Neural cell (in vitro differentiated cells): ENCODE results near the gene ZNF784. TPM values are rescaled to one million over a fixed set of nuclear protein-coding genes. Genes with fewer than 3 reads are reported as not detected.

ENCODE experiments used
- H2AFZ ChIP-seq: fragments of 200-600, 300-800 bp; sonication (generic), shearing (Covaris generic); 2 replicates; pipeline ENCODE4 v1.6.0; 2014; ENCODE audit warnings: low read depth, mild to moderate bottlenecking, antibody characterized with exemption, low read length, moderate library complexity
- H3F3A ChIP-seq: fragments of 200-600 bp; shearing (Covaris generic); 2 replicates; pipeline ENCODE4 v1.6.1; 2016; ENCODE audit warnings: mild to moderate bottlenecking, moderate library complexity, mixed read lengths, antibody characterized with exemption, low read length; ENCODE audit not compliant: insufficient read depth, poor library complexity, severe bottlenecking
- H3K27ac ChIP-seq: fragments of 200-600, 300-800 bp; sonication (generic), shearing (Covaris generic); 2 replicates; pipeline ENCODE4 v1.5.1; 2014; ENCODE audit warnings: mild to moderate bottlenecking, low read length, moderate library complexity
- H3K27me3 ChIP-seq: fragments of 300-800, 200-600 bp; sonication (generic), shearing (Covaris generic); 2 replicates; pipeline ENCODE4 v1.6.0; 2014; ENCODE audit warnings: mild to moderate bottlenecking, low read depth, low read length, moderate library complexity; ENCODE audit not compliant: insufficient read depth
- H3K36me3 ChIP-seq: fragments of 300-800, 200-600 bp; sonication (generic), shearing (Covaris generic); 2 replicates; pipeline ENCODE4 v1.5.1; 2014; ENCODE audit warnings: mild to moderate bottlenecking, antibody characterized with exemption, low read length, moderate library complexity; ENCODE audit not compliant: insufficient read depth
- H3K4me2 ChIP-seq: fragments of 300-800, 200-600 bp; sonication (generic), shearing (Covaris generic); 2 replicates; pipeline ENCODE4 v1.6.0; 2014; ENCODE audit warnings: mild to moderate bottlenecking, low read length
- H3K4me3 ChIP-seq: fragments of 300-800, 200-600 bp; sonication (generic), shearing (Covaris generic); 2 replicates; pipeline ENCODE4 v1.5.1; 2014; ENCODE audit warnings: mild to moderate bottlenecking, low read length, moderate library complexity
- H3K79me2 ChIP-seq: fragments of 200-600 bp; shearing (Covaris generic); replicated peaks from 2 replicates; pipeline ENCODE4 v1.6.0; 2014; ENCODE audit warnings: mild to moderate bottlenecking, low read length, moderate library complexity; ENCODE audit not compliant: insufficient read depth
- H3K9ac ChIP-seq: fragments of 300-800, 200-600 bp; sonication (generic), shearing (Covaris generic); 2 replicates; pipeline ENCODE4 v1.6.1; 2016; ENCODE audit warnings: mild to moderate bottlenecking, low read length, mixed read lengths
- H3K9me2 ChIP-seq: fragments of 200-600 bp; shearing (Covaris generic); 2 replicates; pipeline ENCODE4 v1.6.1; 2016; ENCODE audit warnings: mild to moderate bottlenecking, low read length, mixed read lengths; ENCODE audit not compliant: insufficient read depth
- H3K9me3 ChIP-seq: fragments of 200-600, 300-800 bp; sonication (generic), shearing (Covaris generic); 2 replicates; pipeline ENCODE4 v1.6.1; 2016; ENCODE audit warnings: mild to moderate bottlenecking, mixed run types, low read length, moderate library complexity, mixed read lengths
- H4K20me1 ChIP-seq: fragments of 200-600 bp; shearing (Covaris generic); 2 replicates; pipeline ENCODE4 v1.6.1; 2016; ENCODE audit warnings: mild to moderate bottlenecking, mixed run types; ENCODE audit not compliant: insufficient read depth
- EP300 ChIP-seq: fragments of 450-650 bp; conservative IDR thresholded peaks from 2 replicates; pipeline ENCODE4 v1.6.1; 2014; ENCODE audit warnings: antibody characterized with exemption, mild to moderate bottlenecking, moderate library complexity; ENCODE audit not compliant: poor library complexity, severe bottlenecking
- EZH2 ChIP-seq: fragments of 200-600, 300-800 bp; shearing (Covaris generic), sonication (generic); IDR thresholded peaks from 2 replicates; pipeline ENCODE4 v1.6.1; 2014; ENCODE audit warnings: antibody characterized with exemption, low read length, borderline replicate concordance, mild to moderate bottlenecking; ENCODE audit not compliant: insufficient read depth, poor library complexity, severe bottlenecking
- MXI1 ChIP-seq: fragments of 450-650 bp; conservative IDR thresholded peaks from 2 replicates; pipeline ENCODE4 v1.6.1; 2014; ENCODE audit warnings: antibody characterized with exemption, mild to moderate bottlenecking; ENCODE audit not compliant: poor library complexity, severe bottlenecking
- POLR2AphosphoS5 ChIP-seq: IDR thresholded peaks from 2 replicates; pipeline ENCODE4 v1.6.1; 2012
- RAD21 ChIP-seq: fragments of 450-650 bp; conservative IDR thresholded peaks from 2 replicates; pipeline ENCODE4 v1.6.1; 2014; ENCODE audit warnings: antibody characterized with exemption, mild to moderate bottlenecking, moderate library complexity
- SMC3 ChIP-seq: fragments of 450-650 bp; conservative IDR thresholded peaks from 2 replicates; pipeline ENCODE4 v1.6.1; 2014; ENCODE audit warnings: antibody characterized with exemption, mild to moderate bottlenecking, moderate library complexity; ENCODE audit not compliant: poor library complexity
- TAF1 ChIP-seq: IDR thresholded peaks from 2 replicates; pipeline ENCODE4 v1.6.1; 2012; ENCODE audit warnings: low read depth
- polyA plus RNA-seq: library from polyadenylated mRNA; depleted of rRNA; stranded (reverse); fragments of >200 nt; gene quantifications from 2 replicates; pipeline ENCODE4 v1.2.3, GENCODE V29; 2014
- TF ChIP-seq, protein P1 (sequence below): fragments of 450-650 bp; IDR thresholded peaks from 2 replicates; pipeline ENCODE4 v1.5.1; 2014; ENCODE audit warnings: antibody characterized with exemption, mild to moderate bottlenecking, moderate library complexity; ENCODE audit not compliant: poor library complexity, severe bottlenecking
- TF ChIP-seq, protein P2 (sequence below): IDR thresholded peaks from 2 replicates; pipeline ENCODE4 v1.6.1; 2012; ENCODE audit warnings: borderline replicate concordance

ZNF784 gene
- polyA plus RNA-seq, 1 donor from 2014 or later, result 10.3 TPM

DNA sequence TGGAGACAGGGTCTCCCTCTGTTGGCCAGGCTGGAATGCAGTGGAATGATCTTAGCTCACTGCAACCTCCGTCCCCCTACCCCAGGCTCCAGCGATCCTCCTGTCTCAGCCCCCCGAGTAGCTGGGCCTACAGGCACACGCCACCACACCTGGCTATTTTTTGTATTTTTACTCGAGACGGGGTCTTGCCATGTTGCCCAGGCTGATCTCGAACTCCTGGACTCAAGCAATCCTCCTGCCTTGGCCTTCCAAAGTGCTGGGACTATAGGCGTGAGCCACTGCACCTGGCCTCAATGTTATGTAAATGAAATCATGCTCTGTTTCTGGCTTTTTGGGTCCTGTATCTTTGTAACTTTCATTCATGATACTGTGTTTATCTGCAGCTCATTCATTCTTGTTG lies 35.6 kb downstream of the ZNF784 start:
- H3K9ac ChIP-seq, result no peak overlapping the region
- H3K36me3 ChIP-seq, result peaks cover 6% of the 10 kb centered on the region
- H3K27me3 ChIP-seq, result no peaks in the 10 kb centered on the region
- no peak overlapping the region for H2AFZ ChIP-seq
- no peak overlapping the region for H3K4me2 ChIP-seq
- H3K79me2 ChIP-seq, result no peaks in the 10 kb centered on the region
- no peak overlapping the region for H3K27ac ChIP-seq
- no peaks in the 10 kb centered on the region for H3F3A ChIP-seq
- no peaks in the 10 kb centered on the region for H3K9me2 ChIP-seq
- H4K20me1 ChIP-seq, result no peaks in the 10 kb centered on the region
- H3K9me3 ChIP-seq, result no peaks in the 10 kb centered on the region
- TF ChIP-seq EZH2 (no peak), MXI1 (no peak), POLR2AphosphoS5 (no peak), EP300 (no peak), RAD21 (no peak), TAF1 (no peak), SMC3 (no peak)
- TF ChIP-seq, protein P1, sequence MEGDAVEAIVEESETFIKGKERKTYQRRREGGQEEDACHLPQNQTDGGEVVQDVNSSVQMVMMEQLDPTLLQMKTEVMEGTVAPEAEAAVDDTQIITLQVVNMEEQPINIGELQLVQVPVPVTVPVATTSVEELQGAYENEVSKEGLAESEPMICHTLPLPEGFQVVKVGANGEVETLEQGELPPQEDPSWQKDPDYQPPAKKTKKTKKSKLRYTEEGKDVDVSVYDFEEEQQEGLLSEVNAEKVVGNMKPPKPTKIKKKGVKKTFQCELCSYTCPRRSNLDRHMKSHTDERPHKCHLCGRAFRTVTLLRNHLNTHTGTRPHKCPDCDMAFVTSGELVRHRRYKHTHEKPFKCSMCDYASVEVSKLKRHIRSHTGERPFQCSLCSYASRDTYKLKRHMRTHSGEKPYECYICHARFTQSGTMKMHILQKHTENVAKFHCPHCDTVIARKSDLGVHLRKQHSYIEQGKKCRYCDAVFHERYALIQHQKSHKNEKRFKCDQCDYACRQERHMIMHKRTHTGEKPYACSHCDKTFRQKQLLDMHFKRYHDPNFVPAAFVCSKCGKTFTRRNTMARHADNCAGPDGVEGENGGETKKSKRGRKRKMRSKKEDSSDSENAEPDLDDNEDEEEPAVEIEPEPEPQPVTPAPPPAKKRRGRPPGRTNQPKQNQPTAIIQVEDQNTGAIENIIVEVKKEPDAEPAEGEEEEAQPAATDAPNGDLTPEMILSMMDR, result no peak
- TF ChIP-seq, protein P2, sequence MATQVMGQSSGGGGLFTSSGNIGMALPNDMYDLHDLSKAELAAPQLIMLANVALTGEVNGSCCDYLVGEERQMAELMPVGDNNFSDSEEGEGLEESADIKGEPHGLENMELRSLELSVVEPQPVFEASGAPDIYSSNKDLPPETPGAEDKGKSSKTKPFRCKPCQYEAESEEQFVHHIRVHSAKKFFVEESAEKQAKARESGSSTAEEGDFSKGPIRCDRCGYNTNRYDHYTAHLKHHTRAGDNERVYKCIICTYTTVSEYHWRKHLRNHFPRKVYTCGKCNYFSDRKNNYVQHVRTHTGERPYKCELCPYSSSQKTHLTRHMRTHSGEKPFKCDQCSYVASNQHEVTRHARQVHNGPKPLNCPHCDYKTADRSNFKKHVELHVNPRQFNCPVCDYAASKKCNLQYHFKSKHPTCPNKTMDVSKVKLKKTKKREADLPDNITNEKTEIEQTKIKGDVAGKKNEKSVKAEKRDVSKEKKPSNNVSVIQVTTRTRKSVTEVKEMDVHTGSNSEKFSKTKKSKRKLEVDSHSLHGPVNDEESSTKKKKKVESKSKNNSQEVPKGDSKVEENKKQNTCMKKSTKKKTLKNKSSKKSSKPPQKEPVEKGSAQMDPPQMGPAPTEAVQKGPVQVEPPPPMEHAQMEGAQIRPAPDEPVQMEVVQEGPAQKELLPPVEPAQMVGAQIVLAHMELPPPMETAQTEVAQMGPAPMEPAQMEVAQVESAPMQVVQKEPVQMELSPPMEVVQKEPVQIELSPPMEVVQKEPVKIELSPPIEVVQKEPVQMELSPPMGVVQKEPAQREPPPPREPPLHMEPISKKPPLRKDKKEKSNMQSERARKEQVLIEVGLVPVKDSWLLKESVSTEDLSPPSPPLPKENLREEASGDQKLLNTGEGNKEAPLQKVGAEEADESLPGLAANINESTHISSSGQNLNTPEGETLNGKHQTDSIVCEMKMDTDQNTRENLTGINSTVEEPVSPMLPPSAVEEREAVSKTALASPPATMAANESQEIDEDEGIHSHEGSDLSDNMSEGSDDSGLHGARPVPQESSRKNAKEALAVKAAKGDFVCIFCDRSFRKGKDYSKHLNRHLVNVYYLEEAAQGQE, result no peak
- H3K4me3 ChIP-seq, result no peak overlapping the region

DNA sequence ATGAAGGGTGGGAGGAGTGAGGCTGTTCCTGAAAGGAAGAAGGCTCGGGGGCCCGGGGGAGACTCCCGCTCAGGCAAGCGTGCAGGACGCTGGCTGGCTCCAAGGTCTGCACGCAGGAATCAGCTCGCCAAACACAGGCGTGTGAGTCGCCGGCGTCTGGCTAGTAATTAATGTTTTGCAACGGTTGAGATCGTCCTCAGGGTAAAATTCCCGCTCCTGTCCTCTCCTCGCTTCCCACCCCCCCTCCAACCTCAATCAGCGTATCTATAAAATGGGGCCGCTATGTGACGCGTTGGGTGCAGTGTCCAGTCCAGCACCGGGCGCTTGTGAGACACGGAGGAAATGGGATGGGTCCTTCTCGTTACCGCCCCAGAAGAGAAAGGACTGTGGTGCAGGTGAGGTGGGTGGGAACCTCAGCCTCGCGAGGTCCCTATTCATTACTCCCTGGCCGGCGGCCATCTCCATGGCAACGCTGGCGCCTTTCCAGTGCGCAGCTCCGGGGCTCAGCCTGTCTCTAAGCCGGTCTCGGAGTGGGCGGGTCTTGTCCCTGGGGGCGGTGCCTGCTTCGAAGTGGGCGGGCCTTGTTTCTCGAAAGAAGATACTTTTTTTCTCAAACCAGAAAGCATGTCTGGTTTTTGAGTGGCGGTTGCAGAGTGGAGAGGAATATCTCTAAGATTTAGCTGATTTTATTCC lies 37.2 kb downstream of the ZNF784 start:
- no peaks in the 10 kb centered on the region for H3K27me3 ChIP-seq
- H3K4me2 ChIP-seq, result peak overlapping the region; percentile 42
- H3K9me3 ChIP-seq, result no peaks in the 10 kb centered on the region
- H3K9me2 ChIP-seq, result no peaks in the 10 kb centered on the region
- peak overlapping the region; percentile 64 for H3K9ac ChIP-seq
- peak overlapping the region; percentile 76 for H3K27ac ChIP-seq
- no peaks in the 10 kb centered on the region for H4K20me1 ChIP-seq
- peaks cover 2% of the 10 kb centered on the region for H3K36me3 ChIP-seq
- TF ChIP-seq TAF1, result peak; percentile 52
- peak; percentile 69 for TF ChIP-seq MXI1
- TF ChIP-seq EZH2, result no peak
- no peak for TF ChIP-seq RAD21
- TF ChIP-seq POLR2AphosphoS5, result peak; percentile 87
- TF ChIP-seq SMC3, result peak; percentile 48
- TF ChIP-seq, protein P1, result no peak
- TF ChIP-seq EP300, result peak; percentile 51
- peak overlapping the region; percentile 75 for H2AFZ ChIP-seq
- H3K79me2 ChIP-seq, result no peaks in the 10 kb centered on the region
- no peaks in the 10 kb centered on the region for H3F3A ChIP-seq
- peak overlapping the region; percentile 68 for H3K4me3 ChIP-seq
